Heart left ventricle (tissue), 16 donors: ENCODE results near the gene TMEM184B. TPM values are rescaled to one million over a fixed set of nuclear protein-coding genes. Genes with fewer than 3 reads are reported as not detected.

ENCODE experiments used
- ATAC-seq, 4 donors: fragments of 200-7000 bp; cut with Tn5 transposase; one replicate each; pipeline ENCODE4 v1.9.1; 2020 to 2022; ENCODE audit warnings: moderate library complexity in 4 of 4, mild to moderate bottlenecking in 3 of 4, moderate number of reproducible peaks in 1 of 4
- DNase-seq, 5 donors: peaks; one replicate each; pipeline ENCODE4 v3.0.0-alpha.2; 2020
- H3K27ac ChIP-seq, 12 donors: fragments of 200-600 bp; sonication (generic) in 4 of 12; one replicate each; pipeline versions ENCODE4 v1.5.0 to v1.8.0; 2016 to 2022; ENCODE audit warnings: mild to moderate bottlenecking in 2 of 12
- H3K27me3 ChIP-seq, 9 donors: fragments of 200-600 bp; sonication (generic) in 2 of 9; one replicate each; pipeline versions ENCODE4 v1.5.1 to v1.8.0; 2016 to 2022; ENCODE audit warnings: mild to moderate bottlenecking in 3 of 9
- H3K36me3 ChIP-seq, 9 donors: fragments of 200-600 bp; sonication (generic) in 2 of 9; one replicate each; pipeline versions ENCODE4 v1.5.0 to v1.8.0; 2018 to 2022; ENCODE audit warnings: mild to moderate bottlenecking in 2 of 9
- H3K4me1 ChIP-seq, 12 donors: fragments of 200-600 bp; sonication (generic) in 4 of 12; one replicate each; pipeline versions ENCODE4 v1.5.0 to v1.8.0; 2016 to 2022; ENCODE audit warnings: mild to moderate bottlenecking in 3 of 12
- H3K4me3 ChIP-seq, 12 donors: fragments of 200-600 bp; sonication (generic) in 4 of 12; one replicate each; pipeline versions ENCODE4 v1.5.0 to v1.8.0; 2017 to 2022; ENCODE audit warnings: mild to moderate bottlenecking in 9 of 12, moderate library complexity in 4 of 12
- H3K9me3 ChIP-seq, 12 donors: fragments of 200-600 bp; sonication (generic) in 4 of 12; one replicate each; pipeline versions ENCODE4 v1.5.0 to v1.8.0; 2016 to 2022; ENCODE audit warnings: mild to moderate bottlenecking in 1 of 12
- POLR2A ChIP-seq, 2 donors: fragments of 450-650 bp; IDR thresholded peaks; one replicate each; pipeline ENCODE4 v1.6.1; 2017; ENCODE audit warnings: antibody characterized with exemption in 2 of 2, mild to moderate bottlenecking in 2 of 2, moderate library complexity in 2 of 2
- WGBS, 4 donors: extraction: QIAGEN DNeasy Blood & Tissue Kit in 2 of 4; methylation state at CpG; one replicate each; pipeline versions ENCODE4 v1.1.5 to v1.1.7; 2013 to 2018; 5-methylcytosine and 5-hydroxymethylcytosine counted together
- intact Hi-C, 10 donors: fragments of 100-400 bp; cut with DNase I; formaldehyde crosslinking; loops; one replicate each; pipeline versions ENCODE4 v1.11.1 to v1.14.2; 2022
- polyA plus RNA-seq, 2 donors: library from polyadenylated mRNA; stranded (reverse); fragments of 200-250 nt; gene quantifications; one replicate each; pipeline ENCODE4 v1.2.3, GENCODE V29; 2013
- total RNA-seq, 9 donors: library from RNA; depleted of rRNA in 2 of 9; stranded (reverse); fragments of >200 nt in 2 of 9; fragmentation: NEBNext Ultra II Directional in 3 of 9; extraction: Animal tissue kit (Norgen Biotek cat#: 25700) in 3 of 9; gene quantifications; one replicate each; pipeline versions ENCODE4 v1.1.0 to v1.2.4, GENCODE V29; 2016 to 2023
- TF ChIP-seq, protein P1 (sequence below), 12 donors: fragments of 200-600 bp; sonication (generic) in 4 of 12; IDR thresholded peaks; one replicate each; pipeline versions ENCODE4 v1.5.0 to v1.8.0; 2018 to 2022; ENCODE audit warnings: antibody characterized with exemption in 12 of 12, mild to moderate bottlenecking in 5 of 12
- donor health status: ischemic (EF 13 %, LVEDD 7.1; RV severe dilation, severe dysfunction).
- donor health status: healthy with polysubstance abuse.
- donor health status: DM: no; HTN: yes; CAD: no.
- donor health status: DM: no; HTN: no; CAD: no.
- donor health status: ischemic (EF 25% LVEDD 6.9; RV normal size, moderate dysfunction).
- donor health status: ischemic (EF 25% LVEDD 5.7; RV mildly dilated, moderate dysfunction).
- donor health status: healthy.
- donor health status: DM: yes; HTN: yes; CAD: no.
- donor health status: ischemic (EF 35%, LVEDD 5.7; RV mildly dilated, moderate dysfunction).
- donor health status: nonischemic (EF 11% LVEDD 7.7; RV severe dilation, severe dysfunction).
- donor health status: DM: yes; HTN: yes; CAD: no.
- donor health status: PGD.
- donor health status: ischemic (EF 29% LVEDD 5.4; RV normal size, mild dysfunction).
- donor health status: nonischemic (EF 23%, LVEDD 6.1; RV moderate dilation, normal function).

Gene TMEM184B
- total and polyA plus RNA-seq, 11 donors, result 19.5 to 103 (median 47.0) TPM

DNA sequence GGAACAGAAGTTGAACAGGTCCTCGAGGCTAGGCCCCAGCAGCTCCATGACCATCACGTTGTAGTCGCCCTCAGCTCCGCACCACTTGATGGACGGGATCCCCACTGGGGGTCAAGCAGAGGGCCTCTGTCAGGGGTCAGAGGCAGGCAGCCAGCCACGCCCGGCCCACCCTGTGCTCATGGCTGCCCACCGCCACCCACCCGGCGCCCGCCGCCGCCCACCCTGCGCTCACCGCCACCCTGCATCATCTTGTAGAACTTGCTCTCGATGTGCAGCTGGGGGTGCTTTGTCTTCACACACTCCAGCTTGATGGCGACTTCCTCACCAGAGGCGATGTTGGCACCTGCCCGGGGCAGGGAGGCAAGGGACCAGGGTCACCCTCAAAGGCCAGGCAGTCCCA lies 30.1 kb upstream of the TMEM184B start:
- H3K4me1 ChIP-seq, result peaks cover 11 to 70% (median 49%) of the 10 kb centered on the region in 12 donors
- H3K27me3 ChIP-seq, result no peaks in the 10 kb centered on the region
- 80 to 92% (median 92%) methylated on average over 4 to 19 of the region's 19 CpGs; no CpG with 5 or more reads in 1 of the 4 donors for WGBS, 4 donors
- H3K9me3 ChIP-seq, result no peaks in the 10 kb centered on the region
- ATAC-seq (no peak), DNase-seq (no peak)
- no peak overlapping the region for H3K4me3 ChIP-seq
- intact Hi-C loops, result loop anchor here in 1 of 10 donors (10.0 kb wide), 1 partner anchor 52 kb away; no protein-coding TSS in a partner anchor
- H3K36me3 ChIP-seq, result peaks cover 0 to 75% (median 55%) of the 10 kb centered on the region in 9 donors
- TF ChIP-seq, protein P1, sequence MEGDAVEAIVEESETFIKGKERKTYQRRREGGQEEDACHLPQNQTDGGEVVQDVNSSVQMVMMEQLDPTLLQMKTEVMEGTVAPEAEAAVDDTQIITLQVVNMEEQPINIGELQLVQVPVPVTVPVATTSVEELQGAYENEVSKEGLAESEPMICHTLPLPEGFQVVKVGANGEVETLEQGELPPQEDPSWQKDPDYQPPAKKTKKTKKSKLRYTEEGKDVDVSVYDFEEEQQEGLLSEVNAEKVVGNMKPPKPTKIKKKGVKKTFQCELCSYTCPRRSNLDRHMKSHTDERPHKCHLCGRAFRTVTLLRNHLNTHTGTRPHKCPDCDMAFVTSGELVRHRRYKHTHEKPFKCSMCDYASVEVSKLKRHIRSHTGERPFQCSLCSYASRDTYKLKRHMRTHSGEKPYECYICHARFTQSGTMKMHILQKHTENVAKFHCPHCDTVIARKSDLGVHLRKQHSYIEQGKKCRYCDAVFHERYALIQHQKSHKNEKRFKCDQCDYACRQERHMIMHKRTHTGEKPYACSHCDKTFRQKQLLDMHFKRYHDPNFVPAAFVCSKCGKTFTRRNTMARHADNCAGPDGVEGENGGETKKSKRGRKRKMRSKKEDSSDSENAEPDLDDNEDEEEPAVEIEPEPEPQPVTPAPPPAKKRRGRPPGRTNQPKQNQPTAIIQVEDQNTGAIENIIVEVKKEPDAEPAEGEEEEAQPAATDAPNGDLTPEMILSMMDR (IDR thresholded peaks at IDR 0.05), result no peak
- TF ChIP-seq POLR2A (IDR thresholded peaks at IDR 0.05), result no peak
- peak overlapping the region in 4 of 12 donors; percentile 60 to 100 (median 74) for H3K27ac ChIP-seq

DNA sequence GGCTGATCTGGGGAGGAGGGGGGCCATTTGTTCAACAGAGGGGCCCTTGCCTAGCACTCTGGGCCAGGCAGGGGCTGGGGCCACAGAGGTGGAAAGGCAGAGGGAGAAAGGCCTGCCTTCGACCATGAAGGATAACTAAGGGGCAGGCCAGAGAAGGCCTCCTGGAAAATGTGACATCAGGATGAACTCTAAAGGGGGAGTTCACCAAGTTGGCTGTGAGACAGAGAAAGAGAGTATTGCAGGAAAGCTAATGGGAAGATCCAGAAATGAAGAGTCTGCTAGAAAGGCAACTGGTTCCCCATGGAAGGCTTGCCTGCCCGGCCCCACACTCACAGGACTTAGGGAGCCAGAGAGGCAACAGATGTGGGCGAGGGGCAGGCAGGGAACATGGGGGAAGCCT lies 28.1 kb upstream of the TMEM184B start:
- H3K27me3 ChIP-seq, result no peaks in the 10 kb centered on the region
- TF ChIP-seq, protein P1 (IDR thresholded peaks at IDR 0.05), result no peak
- no peak for TF ChIP-seq POLR2A (IDR thresholded peaks at IDR 0.05)
- WGBS, 4 donors, result 74 to 88% (median 84%) methylated on average over 3 of the region's 3 CpGs
- H3K4me1 ChIP-seq, result peaks cover 6 to 50% (median 31%) of the 10 kb centered on the region in 12 donors
- peaks cover 0 to 86% (median 74%) of the 10 kb centered on the region in 9 donors for H3K36me3 ChIP-seq
- intact Hi-C loops, result loop anchor here in 1 of 10 donors (10.0 kb wide), 1 partner anchor 54 kb away; no protein-coding TSS in a partner anchor
- no peaks in the 10 kb centered on the region for H3K9me3 ChIP-seq
- no peak for ATAC-seq
- DNase-seq, result no peak
- H3K27ac ChIP-seq, result no peak overlapping the region
- no peak overlapping the region for H3K4me3 ChIP-seq

DNA sequence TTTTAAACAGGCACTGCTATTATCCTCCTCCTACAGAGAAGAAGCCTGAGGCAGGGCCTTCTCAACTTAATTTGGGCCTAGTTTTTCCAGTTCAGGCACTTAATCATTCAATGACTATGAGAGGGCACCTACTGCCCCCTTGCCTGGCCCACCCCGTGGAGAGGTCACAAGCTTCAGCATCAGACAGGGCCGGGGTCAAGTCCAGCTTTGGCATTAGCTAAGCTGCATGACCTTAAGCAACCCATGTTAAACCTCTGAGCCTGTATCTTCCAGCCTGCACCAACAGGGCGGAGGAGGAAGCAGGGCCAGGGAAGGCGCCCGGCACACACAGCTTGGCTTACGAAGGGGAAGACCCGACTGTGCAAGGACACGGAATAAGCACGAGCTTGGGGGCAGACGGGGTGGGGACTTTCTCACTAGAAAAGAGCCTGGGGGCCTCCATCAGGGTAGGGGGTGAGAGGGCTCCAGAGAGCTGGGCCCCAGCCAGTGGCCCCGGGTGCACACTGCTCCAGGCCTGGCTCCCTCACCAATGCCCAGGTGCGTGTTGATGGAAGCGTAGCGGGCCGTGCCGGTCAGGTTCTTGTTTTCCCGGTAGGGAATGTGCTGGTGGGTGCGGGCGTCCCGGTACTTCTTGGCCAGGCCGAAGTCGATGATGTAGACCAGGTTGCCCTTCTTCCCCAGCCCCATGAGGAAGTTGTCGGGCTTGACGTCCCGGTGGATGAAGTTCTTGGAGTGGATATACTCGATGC lies 27.6 kb upstream of the TMEM184B start:
- 75 to 87% (median 81%) methylated on average over 17 to 26 of the region's 26 CpGs for WGBS, 4 donors
- intact Hi-C loops, result loop anchor here in 1 of 10 donors (10.0 kb wide), 1 partner anchor 54 kb away; no protein-coding TSS in a partner anchor
- TF ChIP-seq, protein P1 (IDR thresholded peaks at IDR 0.05), result no peak
- TF ChIP-seq POLR2A (IDR thresholded peaks at IDR 0.05), result no peak
- no peak overlapping the region for H3K4me3 ChIP-seq
- H3K27ac ChIP-seq, result peak overlapping the region in 1 of 12 donors; percentile 17
- H3K36me3 ChIP-seq, result peaks cover 0 to 92% (median 79%) of the 10 kb centered on the region in 9 donors
- H3K27me3 ChIP-seq, result no peaks in the 10 kb centered on the region
- H3K4me1 ChIP-seq, result peaks cover under 1 to 47% (median 25%) of the 10 kb centered on the region in 12 donors
- no peaks in the 10 kb centered on the region for H3K9me3 ChIP-seq
- ATAC-seq (no peak), DNase-seq (no peak)

DNA sequence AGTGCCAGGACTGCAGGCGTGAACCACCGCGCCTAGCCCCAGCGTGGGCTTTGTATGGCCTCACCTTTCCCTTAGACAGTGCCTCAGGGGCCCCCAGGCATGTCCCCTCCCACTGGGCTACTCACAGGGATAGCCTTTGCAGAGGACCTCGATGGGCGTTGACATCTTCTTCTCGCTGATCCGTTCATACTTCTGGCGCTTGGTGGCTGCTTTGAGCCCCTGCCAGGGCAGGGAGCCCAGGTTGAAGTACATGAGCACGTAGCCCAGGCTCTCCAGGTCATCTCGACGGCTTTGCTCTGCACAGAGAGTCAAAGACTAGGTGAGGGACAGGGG lies 26.9 kb upstream of the TMEM184B start:
- peaks cover 0 to 41% (median 20%) of the 10 kb centered on the region in 12 donors for H3K4me1 ChIP-seq
- ATAC-seq (peak in 3 of 4 donors; percentile 9 to 29 (median 11)), DNase-seq (no peak)
- intact Hi-C loops, result loop anchor here in 1 of 10 donors (10.0 kb wide), 1 partner anchor 55 kb away; no protein-coding TSS in a partner anchor
- H3K4me3 ChIP-seq, result no peak overlapping the region
- H3K27me3 ChIP-seq, result no peaks in the 10 kb centered on the region
- peaks cover 0 to 98% (median 86%) of the 10 kb centered on the region in 9 donors for H3K36me3 ChIP-seq
- H3K9me3 ChIP-seq, result no peaks in the 10 kb centered on the region
- TF ChIP-seq, protein P1 (IDR thresholded peaks at IDR 0.05), result no peak
- TF ChIP-seq POLR2A (IDR thresholded peaks at IDR 0.05), result no peak
- WGBS, 4 donors, result 57 to 77% (median 66%) methylated on average over 11 to 12 of the region's 12 CpGs
- peak overlapping the region in 1 of 12 donors; percentile 17 for H3K27ac ChIP-seq
